ENCODE results near the gene SHC4. TPM values are rescaled to one million over a fixed set of nuclear protein-coding genes. Genes with fewer than 3 reads are reported as not detected.

Gene SHC4
- total RNA-seq, 1 experiment from 2014 or later = 0.44 TPM

DNA sequence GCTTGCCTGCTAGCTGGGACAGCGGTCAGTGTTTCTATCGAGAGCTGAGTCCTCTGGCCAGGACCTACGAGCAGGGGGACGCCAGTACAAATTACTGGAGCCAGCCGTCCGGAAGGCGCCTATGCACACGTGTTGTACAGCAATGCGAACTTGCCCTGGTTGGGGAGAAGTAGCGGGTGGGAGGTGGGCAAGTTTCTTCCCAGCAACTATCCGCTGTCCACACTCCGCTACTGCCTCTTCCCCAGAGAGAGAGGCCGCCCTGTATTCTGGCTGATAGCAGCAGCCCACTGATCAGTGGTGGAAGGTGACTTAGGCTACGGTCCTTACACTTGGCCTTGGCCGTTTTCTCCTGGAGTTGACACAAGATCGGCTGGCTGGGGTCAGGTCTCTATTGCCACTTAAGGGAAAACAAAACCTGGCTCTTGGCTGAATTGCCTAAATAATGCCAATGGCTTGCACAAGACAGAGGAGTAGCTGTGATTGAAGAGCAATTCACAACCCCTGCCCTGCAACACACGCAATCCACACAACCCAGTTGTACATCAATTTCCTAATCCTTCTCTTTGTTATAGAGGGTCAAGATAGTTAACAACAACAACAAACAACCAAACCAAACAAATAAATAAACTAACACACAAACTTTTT is 12.8 kb upstream of the SHC4 start:
- intact Hi-C loops (cut with micrococcal nuclease; ENCODE audit: unreplicated experiment) = no loop called here
- H3K27ac ChIP-seq = no peak overlapping the region
- DNase-seq = no peak
- H3K36me3 ChIP-seq (ENCODE audit: low read depth) = no peaks in the 10 kb centered on the region
- ChIA-PET POLR2A (ENCODE audit: unreplicated experiment) (no interaction called here), CTCF (interaction anchor here (1.2 to 1.6 kb wide), 2 partner anchors 70 to 115 kb away, joined by 3 to 6 read pairs; partner anchors contain the start of gene SECISBP2L)
- peaks cover 14% of the 10 kb centered on the region for H3K4me1 ChIP-seq (replicated peaks; ENCODE audit: insufficient read depth)
- no peaks in the 10 kb centered on the region for H3K79me2 ChIP-seq (ENCODE audit: low read depth)
- peak overlapping the region; percentile 89 for H3K4me2 ChIP-seq
- H3K9me3 ChIP-seq (ENCODE audit: insufficient read depth, low read depth) = no peaks in the 10 kb centered on the region
- TF ChIP-seq CTCF (conservative IDR thresholded peaks at IDR 0.05) (no peak), EZH2 (IDR thresholded peaks at IDR 0.05; ENCODE audit: low read depth) (no peak)
- BruUV-seq (replicated peaks) = no TSS peak
- no peaks in the 10 kb centered on the region for H3K9me2 ChIP-seq (ENCODE audit: insufficient read depth)
- no peaks in the 10 kb centered on the region for H3K27me3 ChIP-seq (ENCODE audit: insufficient read depth, low read depth)
- H3F3A ChIP-seq (ENCODE audit: insufficient read depth, low read depth) = peaks cover 9% of the 10 kb centered on the region; the same call in 1 of the 2 replicates
- H4K20me1 ChIP-seq (ENCODE audit: insufficient read depth) = no peaks in the 10 kb centered on the region
- H2AFZ ChIP-seq = peak overlapping the region; percentile 95; the same call in 1 of the 2 replicates
- H3K4me3 ChIP-seq = no peak overlapping the region

GRCh38 chr15:48975472-48976419 is 12.0 kb upstream of the SHC4 start:
- Histone ChIP-seq H3K36me3 (ENCODE audit: low read depth) (no peaks in the 10 kb centered on the region), H3F3A (ENCODE audit: insufficient read depth, low read depth) (peaks cover 9% of the 10 kb centered on the region; the same call in 1 of the 2 replicates), H3K4me2 (peak overlapping the region; percentile 89), H2AFZ (peak overlapping the region; percentile 95), H3K4me1 (replicated peaks; ENCODE audit: insufficient read depth) (peaks cover 14% of the 10 kb centered on the region), H3K27ac (no peak overlapping the region), H4K20me1 (ENCODE audit: insufficient read depth) (no peaks in the 10 kb centered on the region), H3K9me3 (ENCODE audit: insufficient read depth, low read depth) (no peaks in the 10 kb centered on the region), H3K79me2 (ENCODE audit: low read depth) (no peaks in the 10 kb centered on the region), H3K27me3 (ENCODE audit: insufficient read depth, low read depth) (no peaks in the 10 kb centered on the region), H3K4me3 (peak overlapping the region; percentile 55; the same call in 1 of the 2 replicates), H3K9me2 (ENCODE audit: insufficient read depth) (no peaks in the 10 kb centered on the region)
- ChIA-PET CTCF (interaction anchor here (0.5 to 1.6 kb wide), 9 partner anchors 10 to 752 kb away, joined by 3 to 13 read pairs (median 4); partner anchors contain the start of genes CEP152 and SECISBP2L), POLR2A (ENCODE audit: unreplicated experiment) (no interaction called here)
- intact Hi-C loops (cut with micrococcal nuclease; ENCODE audit: unreplicated experiment) = no loop called here
- BruUV-seq (replicated peaks) = no TSS peak
- TF ChIP-seq CTCF (conservative IDR thresholded peaks at IDR 0.05) (peak; percentile 79), EZH2 (IDR thresholded peaks at IDR 0.05; ENCODE audit: low read depth) (no peak)
- peak in 1 of 2 experiments; percentile 73 for DNase-seq

DNA sequence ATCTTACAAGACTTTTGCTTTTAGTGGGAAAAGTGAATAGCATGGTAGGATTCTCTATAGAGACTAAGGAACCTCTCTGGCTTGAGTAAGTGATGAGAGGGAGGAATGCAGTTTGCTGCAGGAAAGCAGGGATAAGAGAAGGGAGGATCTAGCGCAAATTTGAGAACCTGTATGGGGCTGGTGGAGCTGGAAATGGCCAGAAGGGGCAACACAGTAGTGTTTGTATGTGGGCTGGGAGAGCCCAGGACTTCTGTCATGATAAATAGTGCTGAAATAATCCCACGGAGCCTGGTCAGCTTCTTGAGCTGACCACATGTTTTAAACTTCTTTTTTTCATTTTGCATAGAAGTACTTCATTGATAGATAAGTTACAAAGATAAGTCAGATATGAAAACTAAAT is 11.2 kb upstream of the SHC4 start:
- H4K20me1 ChIP-seq (ENCODE audit: insufficient read depth) = no peaks in the 10 kb centered on the region
- no peaks in the 10 kb centered on the region for H3K9me2 ChIP-seq (ENCODE audit: insufficient read depth)
- no peaks in the 10 kb centered on the region for H3K36me3 ChIP-seq (ENCODE audit: low read depth)
- H3F3A ChIP-seq (ENCODE audit: insufficient read depth, low read depth) = peaks cover 9% of the 10 kb centered on the region; the same call in 1 of the 2 replicates
- TF ChIP-seq EZH2 (IDR thresholded peaks at IDR 0.05; ENCODE audit: low read depth) = no peak
- no peak overlapping the region for H3K4me2 ChIP-seq
- no peak overlapping the region for H3K4me3 ChIP-seq
- H3K27ac ChIP-seq = no peak overlapping the region
- no peaks in the 10 kb centered on the region for H3K79me2 ChIP-seq (ENCODE audit: low read depth)
- ChIA-PET CTCF (interaction anchor here (0.6 to 1.6 kb wide), 6 partner anchors 9 to 173 kb away, joined by 3 to 13 read pairs (median 5); partner anchors contain the start of gene SECISBP2L), POLR2A (ENCODE audit: unreplicated experiment) (no interaction called here)
- intact Hi-C loops (cut with micrococcal nuclease; ENCODE audit: unreplicated experiment) = no loop called here
- no peaks in the 10 kb centered on the region for H3K27me3 ChIP-seq (ENCODE audit: insufficient read depth, low read depth)
- peaks cover 14% of the 10 kb centered on the region for H3K4me1 ChIP-seq (replicated peaks; ENCODE audit: insufficient read depth)
- H2AFZ ChIP-seq = no peak overlapping the region
- BruUV-seq (replicated peaks) = no TSS peak
- DNase-seq = no peak
- H3K9me3 ChIP-seq (ENCODE audit: insufficient read depth, low read depth) = no peaks in the 10 kb centered on the region

Data from PC-9 (cell line).